ENCODE results near the gene RAB26.
"Not testable (repeated sequence)": the region's sequence is repeated elsewhere in the genome, so short reads cannot be mapped to it uniquely, and the experiment has no call there.

Gene RAB26

GRCh38 chr16:2147981-2148671 is at the start of gene RAB26:
TSS of gene RAB26 (plus strand) at chr16:2148625. CDS start at chr16:2148784, 159 bp downstream.
- DNase-seq (ENCODE audit: low spot score) (peak; percentile 79), FAIRE-seq (peak; percentile 23)

- not testable (repeated sequence) for FAIRE-seq; DNase-seq (ENCODE audit: low spot score)
Measured at GRCh38 chr16:2101581-2101980, 46.8 kb upstream of the RAB26 start.

GRCh38 chr16:2102471-2102870 is 46.0 kb upstream of the RAB26 start:
- no peak for FAIRE-seq

GRCh38 chr16:2104464-2104863 is 44.0 kb upstream of the RAB26 start:
- FAIRE-seq, result not testable (repeated sequence)

More at GRCh38 chr16:2102471-2102870, 46.0 kb upstream of the RAB26 start:
- no peak for DNase-seq (ENCODE audit: low spot score)

GRCh38 chr16:2105291-2105690 is 43.1 kb upstream of the RAB26 start:
- not testable (repeated sequence) for FAIRE-seq; DNase-seq (ENCODE audit: low spot score)

More at GRCh38 chr16:2104464-2104863, 44.0 kb upstream of the RAB26 start:
- not testable (repeated sequence) for DNase-seq (ENCODE audit: low spot score)

GRCh38 chr16:2105769-2106168 is 42.7 kb upstream of the RAB26 start:
- DNase-seq (ENCODE audit: low spot score); FAIRE-seq: not testable (repeated sequence)

GRCh38 chr16:2106211-2106610 is 42.2 kb upstream of the RAB26 start:
- FAIRE-seq; DNase-seq (ENCODE audit: low spot score): not testable (repeated sequence)

GRCh38 chr16:2107121-2107790 is 41.2 kb upstream of the RAB26 start:
- DNase-seq (ENCODE audit: low spot score); FAIRE-seq: not testable (repeated sequence)

GRCh38 chr16:2107791-2108125 is 40.7 kb upstream of the RAB26 start:
- not testable (repeated sequence) for FAIRE-seq

GRCh38 chr16:2108446-2109270 is 39.8 kb upstream of the RAB26 start:
- not testable (repeated sequence) for DNase-seq (ENCODE audit: low spot score); FAIRE-seq

More at GRCh38 chr16:2107791-2108125, 40.7 kb upstream of the RAB26 start:
- not testable (repeated sequence) for DNase-seq (ENCODE audit: low spot score)

GRCh38 chr16:2109271-2109580 is 39.2 kb upstream of the RAB26 start:
- not testable (repeated sequence) for FAIRE-seq; DNase-seq (ENCODE audit: low spot score)

- FAIRE-seq, result not testable (repeated sequence)
Measured at GRCh38 chr16:2109872-2110271, 38.6 kb upstream of the RAB26 start.

GRCh38 chr16:2110332-2111008 is 38.0 kb upstream of the RAB26 start:
- not testable (repeated sequence) for DNase-seq (ENCODE audit: low spot score); FAIRE-seq

More at GRCh38 chr16:2109872-2110271, 38.6 kb upstream of the RAB26 start:
- not testable (repeated sequence) for DNase-seq (ENCODE audit: low spot score)

- FAIRE-seq; DNase-seq (ENCODE audit: low spot score): not testable (repeated sequence)
Measured at GRCh38 chr16:2111009-2111353, 37.4 kb upstream of the RAB26 start.

- not testable (repeated sequence) for DNase-seq (ENCODE audit: low spot score); FAIRE-seq
Measured at GRCh38 chr16:2111412-2112335, 36.8 kb upstream of the RAB26 start.

- DNase-seq (ENCODE audit: low spot score); FAIRE-seq: not testable (repeated sequence)
Measured at GRCh38 chr16:2112539-2113106, 35.8 kb upstream of the RAB26 start.

GRCh38 chr16:2114225-2114624 is 34.2 kb upstream of the RAB26 start:
- FAIRE-seq; DNase-seq (ENCODE audit: low spot score): not testable (repeated sequence)

GRCh38 chr16:2114885-2115590 is 33.4 kb upstream of the RAB26 start:
- not testable (repeated sequence) for DNase-seq (ENCODE audit: low spot score); FAIRE-seq

- FAIRE-seq, result no peak
- no peak for DNase-seq (ENCODE audit: low spot score)
Measured at GRCh38 chr16:2115591-2115973, 32.8 kb upstream of the RAB26 start.

All from urothelium cell line (cell line).